ENCODE data around the gene DAO. TPM values are rescaled to one million over a fixed set of nuclear protein-coding genes. Genes with fewer than 3 reads are reported as not detected.

Gene DAO
- total RNA-seq, 4 donors from 2014 or later, result 2.5 TPM; not detected in 3

DNA sequence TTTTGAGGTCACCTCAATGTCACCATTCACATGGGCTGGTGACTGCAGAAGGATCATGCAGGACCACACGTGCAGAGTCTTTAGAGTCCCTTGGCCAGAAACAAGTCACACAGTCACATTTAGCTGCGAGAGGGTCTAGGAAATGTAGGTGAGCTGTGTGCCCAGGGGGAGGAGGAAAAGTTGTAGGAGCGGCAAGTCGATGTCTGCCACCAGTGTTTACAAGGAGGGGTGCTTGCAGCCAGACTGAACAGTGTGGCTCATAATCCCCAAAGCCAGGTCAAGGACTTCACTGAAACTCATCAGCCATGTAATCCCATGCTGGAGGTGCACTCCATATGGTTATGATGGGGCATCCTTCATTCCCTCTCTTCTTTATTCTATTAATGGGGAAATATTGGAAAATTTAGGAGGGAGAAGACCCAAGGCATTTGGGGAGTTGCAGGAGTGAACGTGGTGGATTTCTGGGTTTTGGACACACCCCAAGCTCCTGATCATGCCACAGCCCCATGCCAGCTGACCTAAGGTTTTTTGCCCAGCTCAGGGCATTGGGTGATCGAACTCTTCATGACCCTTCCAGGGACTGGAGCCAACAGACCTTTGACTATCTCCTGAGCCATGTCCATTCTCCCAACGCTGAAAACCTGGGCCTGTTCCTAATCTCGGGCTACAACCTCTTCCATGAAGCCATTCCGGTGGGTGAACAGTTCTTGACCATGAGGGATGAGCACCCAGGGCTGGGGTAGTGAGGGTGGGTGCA is 7.2 kb downstream of the DAO start:
- no peak for ATAC-seq
- WGBS, 2 donors (ENCODE audit: low coverage in 1 of 2), result 50 to 68% methylated on average over 1 to 6 of the region's 9 CpGs
- no peaks in the 10 kb centered on the region for H3K36me3 ChIP-seq
- peaks cover 0 to 13% (median 0%) of the 10 kb centered on the region in 3 donors for H3K9me3 ChIP-seq
- no peaks in the 10 kb centered on the region for H3K27me3 ChIP-seq
- no peak overlapping the region for H3K27ac ChIP-seq
- no peak overlapping the region for H3K4me3 ChIP-seq
- no peak for TF ChIP-seq POLR2A (IDR thresholded peaks at IDR 0.05)
- TF ChIP-seq, protein P1, sequence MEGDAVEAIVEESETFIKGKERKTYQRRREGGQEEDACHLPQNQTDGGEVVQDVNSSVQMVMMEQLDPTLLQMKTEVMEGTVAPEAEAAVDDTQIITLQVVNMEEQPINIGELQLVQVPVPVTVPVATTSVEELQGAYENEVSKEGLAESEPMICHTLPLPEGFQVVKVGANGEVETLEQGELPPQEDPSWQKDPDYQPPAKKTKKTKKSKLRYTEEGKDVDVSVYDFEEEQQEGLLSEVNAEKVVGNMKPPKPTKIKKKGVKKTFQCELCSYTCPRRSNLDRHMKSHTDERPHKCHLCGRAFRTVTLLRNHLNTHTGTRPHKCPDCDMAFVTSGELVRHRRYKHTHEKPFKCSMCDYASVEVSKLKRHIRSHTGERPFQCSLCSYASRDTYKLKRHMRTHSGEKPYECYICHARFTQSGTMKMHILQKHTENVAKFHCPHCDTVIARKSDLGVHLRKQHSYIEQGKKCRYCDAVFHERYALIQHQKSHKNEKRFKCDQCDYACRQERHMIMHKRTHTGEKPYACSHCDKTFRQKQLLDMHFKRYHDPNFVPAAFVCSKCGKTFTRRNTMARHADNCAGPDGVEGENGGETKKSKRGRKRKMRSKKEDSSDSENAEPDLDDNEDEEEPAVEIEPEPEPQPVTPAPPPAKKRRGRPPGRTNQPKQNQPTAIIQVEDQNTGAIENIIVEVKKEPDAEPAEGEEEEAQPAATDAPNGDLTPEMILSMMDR (IDR thresholded peaks at IDR 0.05), result no peak
- no peak for TF ChIP-seq POLR2AphosphoS5 (IDR thresholded peaks at IDR 0.05)
- no peak for TF ChIP-seq EP300 (IDR thresholded peaks at IDR 0.05)
- no peaks in the 10 kb centered on the region for H3K4me1 ChIP-seq

DNA sequence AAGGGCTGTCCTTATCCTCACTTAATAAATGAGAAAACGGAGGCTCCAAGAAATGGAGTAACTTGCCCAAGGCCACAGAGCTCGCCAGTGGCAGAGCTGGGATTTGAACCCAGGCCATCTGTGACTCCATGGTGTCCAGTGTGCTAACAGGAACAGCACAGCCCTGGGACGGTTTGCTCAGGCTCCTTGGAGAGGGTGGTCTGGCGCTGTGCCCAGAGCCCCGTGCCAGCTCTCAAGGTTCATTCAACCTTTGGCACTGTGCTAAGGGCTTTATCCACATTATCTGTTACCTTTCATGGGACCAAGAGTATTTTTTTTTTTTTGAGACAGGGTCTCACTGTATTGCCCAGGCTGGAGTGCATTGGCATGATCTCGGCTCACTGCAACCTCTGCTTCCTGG is 8.1 kb downstream of the DAO start:
- no peaks in the 10 kb centered on the region for H3K36me3 ChIP-seq
- 58 to 73% methylated on average over 2 to 3 of the region's 6 CpGs for WGBS, 2 donors (ENCODE audit: low coverage in 1 of 2)
- no peak overlapping the region for H3K4me3 ChIP-seq
- no peak overlapping the region for H3K27ac ChIP-seq
- no peak for ATAC-seq
- no peaks in the 10 kb centered on the region for H3K4me1 ChIP-seq
- no peak for TF ChIP-seq POLR2A (IDR thresholded peaks at IDR 0.05)
- no peak for TF ChIP-seq POLR2AphosphoS5 (IDR thresholded peaks at IDR 0.05)
- TF ChIP-seq, protein P1 (IDR thresholded peaks at IDR 0.05), result no peak
- TF ChIP-seq EP300 (IDR thresholded peaks at IDR 0.05), result no peak
- H3K27me3 ChIP-seq, result no peaks in the 10 kb centered on the region
- peaks cover 0 to 13% (median 0%) of the 10 kb centered on the region in 3 donors for H3K9me3 ChIP-seq

DNA sequence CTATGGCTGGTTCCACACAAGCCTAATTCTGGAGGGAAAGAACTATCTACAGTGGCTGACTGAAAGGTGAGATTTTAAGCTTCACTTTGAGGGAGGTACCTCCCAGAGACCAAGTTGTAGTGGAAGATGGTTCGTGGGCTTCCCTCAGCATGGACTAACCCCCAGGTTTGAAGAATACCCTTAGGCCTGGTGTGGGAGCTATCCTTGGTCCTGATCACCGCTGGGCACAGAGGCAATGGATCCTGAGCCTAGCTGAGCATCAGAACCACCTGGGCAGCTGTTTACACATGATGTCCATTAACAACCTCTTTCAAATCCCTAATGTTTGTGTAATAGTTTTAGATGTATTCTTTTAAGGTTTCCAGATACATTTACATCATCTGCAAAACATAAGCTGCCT is 10.3 kb downstream of the DAO start:
- no peak for TF ChIP-seq EP300 (IDR thresholded peaks at IDR 0.05)
- TF ChIP-seq, protein P1 (IDR thresholded peaks at IDR 0.05), result no peak
- TF ChIP-seq POLR2AphosphoS5 (IDR thresholded peaks at IDR 0.05), result no peak
- no peak for TF ChIP-seq POLR2A (IDR thresholded peaks at IDR 0.05)
- WGBS, 2 donors (ENCODE audit: low coverage in 1 of 2), result 60% methylated on average over 2 of the region's 2 CpGs; no CpG with 5 or more reads in 1 of the 2 donors
- Histone ChIP-seq H3K36me3 (no peaks in the 10 kb centered on the region), H3K27ac (no peak overlapping the region), H3K4me3 (no peak overlapping the region), H3K27me3 (no peaks in the 10 kb centered on the region), H3K9me3 (peaks cover 0 to 13% (median 0%) of the 10 kb centered on the region in 3 donors), H3K4me1 (no peaks in the 10 kb centered on the region)
- ATAC-seq, result no peak

DNA sequence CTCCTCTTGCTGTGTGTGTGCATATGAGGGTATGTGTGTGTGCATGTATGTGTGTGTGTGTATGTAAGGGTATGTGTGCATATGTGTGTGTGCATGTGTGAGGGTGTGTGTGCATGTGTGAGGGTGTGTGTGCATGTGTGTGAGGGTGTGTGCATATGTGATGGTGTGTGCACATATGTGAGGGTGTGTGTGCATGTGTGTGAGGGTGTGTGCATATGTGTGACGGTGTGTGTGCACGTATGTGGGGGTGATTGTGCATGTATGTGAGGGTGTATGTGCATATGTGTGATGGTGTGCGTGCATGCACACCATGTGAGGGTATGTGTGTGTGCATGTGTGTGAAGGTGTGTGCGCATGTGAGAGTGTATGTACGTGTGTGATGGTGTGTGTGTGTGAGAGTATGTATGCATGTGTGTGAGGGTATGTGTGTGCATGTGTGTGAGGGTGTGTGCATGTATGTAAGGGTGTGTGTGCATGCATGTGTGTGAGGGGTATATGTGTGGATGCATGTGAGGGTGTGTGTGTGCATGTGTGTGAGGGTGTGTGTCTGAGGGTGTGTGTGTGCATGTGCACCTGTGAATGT is 15.4 kb downstream of the DAO start:
- Histone ChIP-seq H3K4me1 (no peaks in the 10 kb centered on the region), H3K9me3 (peaks cover 0 to 7% (median 0%) of the 10 kb centered on the region in 3 donors), H3K4me3 (no peak overlapping the region), H3K27ac (no peak overlapping the region), H3K27me3 (peaks cover 11% of the 10 kb centered on the region), H3K36me3 (no peaks in the 10 kb centered on the region)
- WGBS, 2 donors (ENCODE audit: low coverage in 1 of 2), result 84 to 96% methylated on average over 5 of the region's 5 CpGs
- TF ChIP-seq, protein P1 (IDR thresholded peaks at IDR 0.05), result no peak
- TF ChIP-seq POLR2A (IDR thresholded peaks at IDR 0.05) (no peak), POLR2AphosphoS5 (IDR thresholded peaks at IDR 0.05) (no peak), EP300 (IDR thresholded peaks at IDR 0.05) (no peak)
- ATAC-seq, result no peak

DNA sequence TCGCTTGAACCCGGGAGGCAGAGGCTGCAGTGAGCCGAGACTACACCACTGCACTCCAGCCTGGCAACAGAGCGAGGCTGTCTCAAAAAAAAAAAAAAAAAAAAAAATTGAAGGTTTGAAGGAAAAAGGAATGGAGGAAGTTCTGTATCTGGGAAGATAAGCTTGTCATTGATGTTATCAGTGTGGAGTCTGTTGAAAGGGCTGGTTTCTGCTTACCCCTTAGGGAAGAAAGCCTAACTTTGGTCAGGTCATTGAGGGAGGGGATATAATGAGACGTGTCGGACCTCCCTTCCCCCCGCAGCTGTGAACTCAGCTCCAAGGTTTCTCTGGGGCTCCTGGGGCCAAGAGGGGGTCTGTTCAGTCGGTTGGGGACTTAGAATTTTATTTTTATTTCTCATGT is 16.4 kb downstream of the DAO start:
- TF ChIP-seq POLR2A (IDR thresholded peaks at IDR 0.05) (no peak), EP300 (IDR thresholded peaks at IDR 0.05) (no peak), POLR2AphosphoS5 (IDR thresholded peaks at IDR 0.05) (no peak)
- TF ChIP-seq, protein P1 (IDR thresholded peaks at IDR 0.05), result no peak
- Histone ChIP-seq H3K27me3 (peaks cover 11% of the 10 kb centered on the region), H3K4me1 (no peaks in the 10 kb centered on the region), H3K36me3 (no peaks in the 10 kb centered on the region), H3K9me3 (no peaks in the 10 kb centered on the region), H3K27ac (no peak overlapping the region), H3K4me3 (no peak overlapping the region)
- ATAC-seq, result no peak
- 33% methylated on average over 4 of the region's 8 CpGs for WGBS, 2 donors (ENCODE audit: low coverage in 1 of 2)
